GM20431 (cell line): Measurements from ENCODE around the gene HSF4.

Experiments
- in situ Hi-C: fragments of 300-500 bp; cut with MseI, MboI; formaldehyde crosslinking; loops from one replicate; pipeline ENCODE4 v1.15.0; 2020; ENCODE audit warnings: low sequenced_read_pairs; ENCODE audit not compliant: unreplicated experiment

Gene HSF4

GRCh38 chr16:67213197-67214019 lies 48.9 kb downstream of the HSF4 start:
- in situ Hi-C loops = no loop called here

- in situ Hi-C loops = no loop called here
Measured at GRCh38 chr16:67215706-67216105, 51.2 kb downstream of the HSF4 start.

GRCh38 chr16:67216612-67217490 lies 52.3 kb downstream of the HSF4 start:
- in situ Hi-C loops = no loop called here
